Activated CD8-positive, alpha-beta memory T cell treated with anti-CD3 and anti-CD28 coated beads for 24 hours (primary cell): ENCODE data around the gene ZNF775.

Experiments
- DNase-seq: peaks from one replicate; pipeline ENCODE4 v3.0.0-alpha.2; 2020

ZNF775 gene

GRCh38 chr7:150369748-150370501 is 9.2 kb upstream of the ZNF775 start:
- no peak for DNase-seq

DNA sequence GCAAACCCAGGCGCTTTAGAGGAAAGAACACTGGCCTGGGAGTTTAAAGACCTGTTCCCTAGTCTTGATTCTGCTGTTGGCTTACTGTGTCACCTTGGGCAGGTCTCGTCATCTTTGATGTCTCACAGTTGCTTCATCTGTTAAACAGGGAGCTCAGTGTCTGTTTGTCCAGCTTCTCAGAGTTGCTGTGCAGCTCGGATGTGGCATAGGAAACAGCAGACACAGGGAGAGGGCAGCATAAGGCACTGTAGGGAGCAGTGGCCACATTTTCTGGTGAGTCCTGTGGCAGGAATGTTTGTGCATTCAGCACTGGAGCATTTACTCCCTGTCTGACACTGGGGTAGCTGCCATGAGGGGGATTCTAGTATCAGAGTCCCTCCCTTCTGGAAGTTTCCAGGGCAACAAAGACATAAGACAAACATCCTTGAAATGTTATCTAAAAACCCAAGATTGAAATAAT is 8.5 kb upstream of the ZNF775 start:
- DNase-seq, result no peak

DNA sequence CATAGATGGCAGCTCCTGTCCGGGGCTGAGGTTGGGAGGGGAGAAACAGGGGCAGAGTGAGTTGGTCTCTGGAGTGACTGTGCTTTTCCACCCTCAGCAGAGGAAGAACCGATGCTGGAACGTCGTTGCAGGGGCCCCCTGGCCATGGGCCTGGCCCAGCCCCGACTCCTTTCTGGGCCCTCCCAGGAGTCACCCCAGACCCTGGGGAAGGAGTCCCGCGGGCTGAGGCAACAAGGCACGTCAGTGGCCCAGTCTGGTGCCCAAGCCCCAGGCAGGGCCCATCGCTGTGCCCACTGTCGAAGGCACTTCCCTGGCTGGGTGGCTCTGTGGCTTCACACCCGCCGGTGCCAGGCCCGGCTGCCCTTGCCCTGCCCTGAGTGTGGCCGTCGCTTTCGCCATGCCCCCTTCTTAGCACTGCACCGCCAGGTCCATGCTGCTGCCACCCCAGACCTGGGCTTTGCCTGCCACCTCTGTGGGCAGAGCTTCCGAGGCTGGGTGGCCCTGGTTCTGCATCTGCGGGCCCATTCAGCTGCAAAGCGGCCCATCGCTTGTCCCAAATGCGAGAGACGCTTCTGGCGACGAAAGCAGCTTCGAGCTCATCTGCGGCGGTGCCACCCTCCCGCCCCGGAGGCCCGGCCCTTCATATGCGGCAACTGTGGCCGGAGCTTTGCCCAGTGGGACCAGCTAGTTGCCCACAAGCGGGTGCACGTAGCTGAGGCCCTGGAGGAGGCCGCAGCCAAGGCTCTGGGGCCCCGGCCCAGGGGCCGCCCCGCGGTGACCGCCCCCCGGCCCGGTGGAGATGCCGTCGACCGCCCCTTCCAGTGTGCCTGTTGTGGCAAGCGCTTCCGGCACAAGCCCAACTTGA is 7.8 kb upstream of the ZNF775 start:
- DNase-seq, result no peak

- DNase-seq, result no peak
Measured at GRCh38 chr7:150371996-150372270, 7.2 kb upstream of the ZNF775 start.

- DNase-seq, result no peak
Measured at GRCh38 chr7:150372271-150373048, 6.7 kb upstream of the ZNF775 start.

GRCh38 chr7:150373049-150373801 is 5.9 kb upstream of the ZNF775 start:
- no peak for DNase-seq

- DNase-seq, result no peak
Measured at GRCh38 chr7:150374026-150374425, 5.1 kb upstream of the ZNF775 start.

- no peak for DNase-seq
Measured at GRCh38 chr7:150374472-150374871, 4.7 kb upstream of the ZNF775 start.

- no peak for DNase-seq
Measured at GRCh38 chr7:150375662-150376521, 3.2 kb upstream of the ZNF775 start.

GRCh38 chr7:150376560-150376959 is 2.6 kb upstream of the ZNF775 start:
- DNase-seq, result no peak

DNA sequence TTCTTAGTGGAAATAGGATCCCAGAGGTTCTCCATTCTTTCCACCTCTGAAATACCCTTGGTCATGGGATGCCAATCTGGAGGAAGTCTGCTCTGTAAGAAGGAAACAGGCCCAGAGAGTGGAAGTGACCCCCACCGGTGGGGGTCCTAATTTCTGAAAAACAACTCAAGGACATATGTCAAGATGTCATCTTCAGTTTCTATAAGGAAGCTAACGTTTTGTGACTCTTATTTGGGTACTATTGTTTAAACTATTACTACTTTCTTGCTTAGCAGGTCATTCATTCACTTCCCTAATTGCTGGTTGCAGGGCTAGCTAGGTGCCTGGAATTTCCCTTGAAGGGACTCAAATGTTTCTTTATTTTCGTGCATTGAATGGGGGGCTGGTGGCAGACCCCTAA is 1.9 kb upstream of the ZNF775 start:
- DNase-seq, result no peak

DNA sequence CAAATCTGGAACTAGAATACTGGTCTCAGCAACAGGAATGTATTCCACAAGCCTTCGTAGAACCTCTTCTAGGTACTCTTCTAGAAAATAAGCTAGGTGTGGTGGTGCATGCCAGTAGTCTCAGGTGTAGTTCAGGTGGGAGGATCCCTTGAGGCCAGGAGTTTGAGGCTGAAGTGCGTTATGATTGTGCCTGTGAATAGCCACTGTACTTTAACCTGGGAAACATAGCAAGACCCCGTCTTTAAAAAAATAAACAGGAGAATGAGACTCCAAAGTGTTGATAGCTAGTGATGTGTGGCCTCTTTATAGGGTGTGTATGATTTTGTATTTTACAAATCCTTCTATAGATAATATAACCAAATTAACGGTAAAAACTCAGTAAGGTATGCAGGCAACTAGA is 1.5 kb upstream of the ZNF775 start:
- no peak for DNase-seq

DNA sequence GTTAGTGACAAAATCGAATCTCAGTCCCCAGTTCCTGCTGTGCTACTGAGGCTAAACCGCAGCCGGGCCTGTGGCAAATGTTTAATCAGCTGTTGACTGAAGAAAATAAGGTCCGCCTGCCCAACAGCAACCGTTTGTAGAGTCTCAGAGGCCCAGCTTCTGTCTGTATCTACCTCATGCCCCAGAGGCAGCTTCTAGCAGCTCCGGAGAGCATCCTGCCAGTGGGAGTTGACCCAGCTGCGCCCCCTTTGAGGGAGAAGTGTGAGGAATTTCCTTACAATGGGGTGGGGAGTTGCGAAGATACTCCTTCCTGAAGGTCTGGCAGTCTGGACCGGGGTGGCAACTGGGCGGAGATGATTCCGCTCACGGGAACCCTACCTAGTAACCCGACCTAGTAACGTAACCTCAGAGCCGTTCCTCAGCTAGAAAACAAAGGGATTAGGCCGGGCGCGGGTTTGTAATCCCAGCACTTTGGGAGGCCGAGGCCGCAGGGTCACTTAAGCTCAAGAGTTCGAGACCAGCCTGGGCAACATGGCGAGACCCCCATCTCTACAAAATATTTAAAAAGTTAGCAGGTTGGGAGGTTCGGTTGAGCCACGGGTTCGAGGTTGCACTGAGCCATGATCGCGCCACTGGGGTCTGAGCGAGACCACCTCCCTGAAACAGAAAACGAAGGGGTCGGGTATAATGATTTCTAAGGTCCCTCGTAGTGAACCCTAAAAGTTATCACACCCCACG is 846 bp upstream of the ZNF775 start:
- peak; percentile 76 for DNase-seq

DNA sequence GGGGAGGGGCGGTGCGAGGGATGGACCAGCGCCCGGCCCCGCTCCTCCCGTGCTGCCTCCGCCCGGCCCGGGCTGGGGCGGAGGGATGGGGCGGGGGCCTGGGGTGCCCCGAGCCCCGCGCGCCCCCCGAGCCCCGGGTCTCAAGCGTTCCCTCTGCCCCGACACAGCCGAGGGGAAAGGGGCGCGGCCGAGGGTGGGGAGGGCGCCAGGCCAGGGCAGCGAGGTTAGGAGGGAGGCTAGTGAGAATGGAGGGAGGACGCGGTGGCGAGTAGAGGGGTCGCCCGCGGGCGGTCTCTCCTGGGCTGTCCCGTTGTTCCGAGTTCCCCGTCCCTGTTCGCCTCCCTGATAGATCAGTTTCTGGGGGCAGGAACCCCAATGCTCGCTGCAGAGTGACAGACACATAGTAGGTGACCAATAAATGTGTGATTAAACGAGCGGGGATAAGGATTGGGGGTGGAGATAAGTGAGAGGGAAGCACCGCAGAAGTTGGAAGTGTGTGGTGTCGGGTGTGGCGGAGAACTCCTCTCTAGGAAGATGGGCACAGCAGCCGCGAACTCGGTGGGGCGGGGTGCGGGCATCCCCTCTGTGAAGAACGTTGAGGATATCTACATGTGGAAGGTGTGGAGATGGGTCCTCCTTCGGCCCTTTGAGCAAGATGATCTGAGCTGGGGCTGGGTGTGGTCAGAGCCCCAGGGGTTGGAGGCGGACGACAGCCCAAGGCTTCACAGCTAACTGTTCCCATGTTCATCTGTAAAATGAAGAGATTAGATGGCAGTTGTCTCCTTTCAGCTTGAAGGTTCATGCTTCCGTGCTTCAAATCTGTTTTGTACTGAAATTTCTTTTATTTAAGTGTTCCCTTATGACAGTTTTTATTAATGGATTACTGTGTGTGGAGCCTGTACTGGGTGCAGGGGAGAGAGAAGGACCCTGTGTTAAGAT is 580 bp downstream of the ZNF775 start:
- DNase-seq, result no peak

DNA sequence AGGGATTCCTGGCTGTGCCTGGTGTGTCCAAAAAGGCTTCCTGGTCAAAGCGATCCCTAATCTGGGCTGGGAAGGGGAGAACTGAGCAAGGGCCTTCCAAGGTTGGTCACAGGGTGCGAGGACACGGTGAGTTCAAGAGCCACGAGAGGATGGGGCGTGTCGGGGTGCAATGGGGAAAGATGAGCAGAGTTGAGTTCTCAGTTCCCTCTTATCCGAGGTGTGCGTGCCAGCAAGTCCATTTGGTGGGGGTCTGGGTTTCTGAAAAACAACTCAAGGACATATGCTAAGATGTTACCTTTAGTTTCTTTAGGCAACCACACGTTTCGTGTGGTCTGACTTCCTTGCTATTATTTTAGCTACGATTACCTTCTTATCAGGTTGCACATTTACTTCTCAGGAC is 1.3 kb downstream of the ZNF775 start:
- no peak for DNase-seq

- no peak for DNase-seq
Measured at GRCh38 chr7:150381096-150381495, 2.0 kb downstream of the ZNF775 start.

DNA sequence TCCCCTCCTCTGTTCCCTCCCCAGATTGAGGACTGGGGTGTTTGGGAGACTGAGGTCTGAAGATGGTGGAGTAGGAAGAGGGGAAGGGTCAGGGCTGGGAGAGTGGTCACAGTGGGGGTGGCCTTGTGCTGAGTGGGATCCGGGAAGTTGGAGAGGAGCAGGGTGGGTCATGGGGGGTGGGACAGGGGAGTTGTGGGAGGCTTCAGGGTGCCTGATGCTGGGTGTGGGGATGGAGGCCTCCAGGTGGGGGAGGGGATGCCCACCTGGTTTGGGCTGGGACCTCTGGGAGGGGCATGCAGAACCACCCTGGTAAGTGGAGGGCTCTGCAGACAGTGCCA is 2.6 kb downstream of the ZNF775 start:
- DNase-seq, result no peak

- no peak for DNase-seq
Measured at GRCh38 chr7:150382123-150382843, 3.2 kb downstream of the ZNF775 start.

GRCh38 chr7:150382844-150383225 is 3.7 kb downstream of the ZNF775 start:
- no peak for DNase-seq
